ENCODE results near the gene BTF3.

Gene BTF3

GRCh38 chr5:73523861-73524260 is 25.6 kb downstream of the BTF3 start:
- DNase-seq (ENCODE audit: low read depth in 2 of 2), result no peak

- no peak for DNase-seq (ENCODE audit: low read depth in 2 of 2)
Measured at GRCh38 chr5:73525606-73526203, 27.5 kb downstream of the BTF3 start.

- no peak for DNase-seq (ENCODE audit: low read depth in 2 of 2)
Measured at GRCh38 chr5:73528248-73528647, 30.0 kb downstream of the BTF3 start.

DNA sequence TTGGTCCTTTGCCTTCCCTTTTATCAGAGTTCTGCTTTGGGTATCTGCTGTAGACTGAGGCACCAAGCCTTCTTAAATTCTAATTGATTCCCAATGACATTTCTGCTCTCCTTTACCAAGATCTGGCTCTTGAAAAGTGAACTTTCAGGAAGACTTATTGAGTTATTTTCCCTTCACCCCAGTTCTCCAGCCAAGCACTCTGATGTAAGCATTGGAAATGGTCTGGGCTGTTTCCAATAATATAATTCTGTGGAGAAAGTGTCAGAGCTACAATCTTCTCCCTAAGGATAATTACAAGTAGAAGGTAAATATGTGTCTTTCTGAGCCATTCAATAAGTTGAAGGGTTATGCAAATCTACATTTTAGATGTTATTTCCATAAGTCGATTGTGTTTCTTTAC is 30.8 kb downstream of the BTF3 start:
- DNase-seq (ENCODE audit: low read depth in 2 of 2), result no peak

- no peak for DNase-seq (ENCODE audit: low read depth in 2 of 2)
Measured at GRCh38 chr5:73531356-73531755, 33.1 kb downstream of the BTF3 start.

DNA sequence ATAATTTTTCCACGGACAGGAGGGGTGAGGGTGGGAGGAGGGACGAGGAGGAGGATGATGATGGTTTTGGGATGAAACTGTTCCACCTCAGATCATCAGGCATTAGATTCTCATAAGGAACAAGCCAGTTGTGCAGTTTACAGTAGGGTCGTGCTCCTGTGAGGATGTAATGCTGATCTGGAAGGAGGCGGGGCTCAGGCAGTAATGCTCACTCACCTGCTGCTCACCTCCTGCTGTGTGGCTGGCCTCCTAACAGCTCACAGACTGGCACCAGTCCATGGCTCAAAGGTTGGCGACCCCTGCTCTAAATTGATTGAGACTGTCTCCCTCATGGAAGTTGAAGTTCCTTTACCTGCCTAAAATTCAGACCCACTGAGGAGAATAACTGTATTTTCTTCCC is 34.0 kb downstream of the BTF3 start:
- DNase-seq (ENCODE audit: low read depth in 2 of 2), result no peak

- no peak for DNase-seq (ENCODE audit: low read depth in 2 of 2)
Measured at GRCh38 chr5:73534011-73534644, 35.9 kb downstream of the BTF3 start.

- DNase-seq (ENCODE audit: low read depth in 2 of 2), result no peak
Measured at GRCh38 chr5:73534971-73535370, 36.7 kb downstream of the BTF3 start.

DNA sequence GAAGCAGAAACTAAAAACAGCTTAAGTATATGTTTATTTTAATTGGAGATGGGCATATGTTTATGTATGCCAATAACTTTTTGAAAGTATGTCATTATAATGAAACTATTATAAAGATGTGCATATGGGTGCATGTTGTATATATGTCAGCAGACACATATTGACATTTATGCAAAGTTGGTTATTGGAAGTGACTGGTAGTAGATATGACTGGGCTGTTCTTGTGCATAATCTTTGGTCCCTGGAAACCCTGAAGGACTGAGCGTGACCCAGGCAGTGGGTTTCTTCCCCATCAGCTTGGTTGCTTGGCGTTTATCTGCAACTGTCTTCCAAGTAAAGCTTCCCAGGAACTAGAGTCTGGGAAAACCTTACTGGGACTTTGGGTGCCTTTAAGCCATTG is 41.5 kb downstream of the BTF3 start:
- DNase-seq (ENCODE audit: low read depth in 2 of 2), result no peak

GRCh38 chr5:73540192-73540591 is 42.0 kb downstream of the BTF3 start:
- DNase-seq (ENCODE audit: low read depth in 2 of 2), result no peak

GRCh38 chr5:73542020-73542419 is 43.8 kb downstream of the BTF3 start:
- DNase-seq (ENCODE audit: low read depth in 2 of 2), result no peak

- no peak for DNase-seq (ENCODE audit: low read depth in 2 of 2)
Measured at GRCh38 chr5:73544429-73545402, 46.5 kb downstream of the BTF3 start.

- no peak for DNase-seq (ENCODE audit: low read depth in 2 of 2)
Measured at GRCh38 chr5:73545403-73545779, 47.1 kb downstream of the BTF3 start.

DNA sequence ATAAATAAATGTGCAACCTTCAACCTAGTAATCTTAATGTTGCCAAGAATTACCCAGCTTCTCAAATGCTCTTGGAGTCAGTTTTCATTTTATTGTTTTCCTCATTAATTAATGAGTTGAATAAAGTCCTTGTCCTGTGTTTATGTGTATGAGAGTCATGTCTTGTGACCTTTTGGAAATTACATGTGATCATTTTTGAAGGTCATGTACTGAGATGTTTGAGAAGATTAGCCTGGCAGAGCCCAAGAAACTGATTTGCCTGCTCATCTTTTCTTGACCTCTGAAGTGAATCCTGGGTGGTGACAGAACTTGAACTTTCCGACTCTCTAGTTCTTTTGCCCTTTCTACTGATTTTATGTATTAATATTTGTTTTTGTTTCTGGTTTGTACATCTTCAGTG is 51.8 kb downstream of the BTF3 start:
- DNase-seq (ENCODE audit: low read depth in 2 of 2), result no peak

GRCh38 chr5:73552642-73553041 is 54.4 kb downstream of the BTF3 start:
- DNase-seq (ENCODE audit: low read depth in 2 of 2), result no peak

All from stimulated activated CD8-positive, alpha-beta memory T cell treated with anti-CD3 and anti-CD28 coated beads, Interleukin-15, amount 100 ng/mL, for 48 hours (primary cell).